HTERT RPE-1 (cell line): ENCODE measurements around the gene CLHC1.

Source experiments
- in situ Hi-C: fragments of 300-500 bp; cut with MboI; formaldehyde crosslinking; loops from 4 replicates; pipeline ENCODE4 v1.14.3; 2020; ENCODE audit warnings: low sequenced_read_pairs

Gene CLHC1

GRCh38 chr2:55169915-55170314, 62.2 kb downstream of the CLHC1 start:
- in situ Hi-C loops: no loop called here

GRCh38 chr2:55169359-55169758, 62.7 kb downstream of the CLHC1 start:
- in situ Hi-C loops: no loop called here

- in situ Hi-C loops: no loop called here
These were observed 63.6 kb downstream of the CLHC1 start for GRCh38 chr2:55168221-55169154.

DNA sequence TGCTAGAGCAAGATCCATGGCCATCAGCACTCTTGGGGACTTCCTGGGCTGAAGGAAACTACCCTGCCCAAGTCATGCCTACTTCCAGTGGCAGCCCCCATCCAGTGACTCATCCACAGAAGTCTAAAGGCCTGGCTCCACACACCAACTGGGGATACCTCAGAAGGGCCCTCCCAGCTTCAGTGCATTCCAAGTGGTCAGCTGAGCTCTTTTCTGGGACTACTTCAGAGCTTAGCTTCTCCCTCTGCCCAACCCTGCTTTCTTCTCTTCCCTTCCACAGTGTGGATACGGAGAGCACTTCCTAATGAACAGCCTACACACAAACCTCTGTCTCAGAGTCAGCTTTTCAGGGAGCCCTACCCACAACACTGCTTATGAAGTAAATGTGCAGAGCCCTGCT, 66.5 kb downstream of the CLHC1 start:
- in situ Hi-C loops: no loop called here

- in situ Hi-C loops: no loop called here
These were observed 67.3 kb downstream of the CLHC1 start for GRCh38 chr2:55164534-55165480.

GRCh38 chr2:55163941-55164390, 68.1 kb downstream of the CLHC1 start:
- in situ Hi-C loops: no loop called here

- in situ Hi-C loops: no loop called here
These were observed 68.8 kb downstream of the CLHC1 start for GRCh38 chr2:55163274-55163721.

- in situ Hi-C loops: no loop called here
These were observed 69.6 kb downstream of the CLHC1 start for GRCh38 chr2:55162284-55163006.

DNA sequence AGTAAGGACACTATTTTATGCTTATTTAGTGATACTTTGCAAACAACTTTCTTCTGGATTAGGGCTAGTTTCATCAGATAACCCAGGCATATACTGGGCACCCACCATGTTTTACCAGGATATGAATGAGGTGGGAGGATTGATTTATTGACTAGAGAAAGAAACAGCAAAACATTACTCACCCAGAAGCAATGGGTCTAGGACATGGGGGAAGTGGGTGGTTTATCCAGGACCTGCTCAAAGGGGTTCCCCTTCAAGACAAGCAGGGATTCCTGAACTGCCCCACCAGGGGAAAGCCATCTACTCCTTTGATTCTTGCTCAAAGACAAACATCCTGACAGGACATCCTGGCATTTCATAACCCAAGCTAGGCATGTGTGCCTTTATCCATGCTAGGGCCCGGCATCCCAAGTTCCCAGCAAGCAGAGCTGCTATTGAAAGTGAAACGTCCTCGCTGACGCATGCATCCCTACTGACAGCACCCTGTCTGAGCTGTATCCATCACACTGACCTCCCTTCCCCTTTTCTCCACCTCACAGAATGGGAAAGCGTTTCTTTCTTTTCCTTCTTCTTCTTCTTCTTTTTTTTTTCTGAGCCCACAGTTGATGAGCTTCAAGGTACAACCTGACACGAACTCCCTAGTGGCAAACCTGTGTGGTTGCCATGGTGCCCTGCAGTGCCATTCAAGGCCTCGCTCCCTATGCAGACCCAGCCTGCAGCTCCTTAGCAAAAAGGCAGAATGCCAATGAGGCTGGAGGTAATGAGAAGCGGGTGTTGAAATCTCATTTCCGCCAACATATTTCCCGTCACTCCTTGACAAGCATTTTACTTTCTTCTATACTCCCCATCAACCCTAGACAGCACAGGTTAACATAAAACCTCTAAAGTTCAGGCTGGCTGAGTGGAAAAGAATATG, 70.5 kb downstream of the CLHC1 start:
- in situ Hi-C loops: no loop called here

DNA sequence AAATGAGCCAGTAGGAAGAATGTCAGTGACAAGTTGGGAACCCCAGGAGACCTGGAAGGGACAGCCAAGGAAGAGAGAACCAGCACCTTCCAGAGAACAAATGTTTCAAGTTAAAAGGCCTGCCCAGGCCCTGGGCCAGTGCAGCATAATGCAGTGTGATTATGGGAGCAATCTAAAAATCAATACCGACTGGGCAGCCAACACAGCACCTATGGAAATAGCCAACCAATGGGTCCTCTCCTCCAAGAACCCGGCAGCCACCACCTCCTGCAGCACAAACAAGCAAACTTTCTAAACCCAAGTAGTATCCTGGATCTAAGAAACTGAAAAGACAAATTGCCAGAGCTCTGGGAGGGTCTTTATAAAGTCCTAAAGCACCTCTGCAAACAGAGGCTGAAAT, 71.7 kb downstream of the CLHC1 start:
- in situ Hi-C loops: no loop called here

- in situ Hi-C loops: no loop called here
These were observed 72.3 kb downstream of the CLHC1 start for GRCh38 chr2:55159752-55160151.

GRCh38 chr2:55159037-55159651, 72.9 kb downstream of the CLHC1 start:
- in situ Hi-C loops: no loop called here

GRCh38 chr2:55158111-55158814, 73.8 kb downstream of the CLHC1 start:
- in situ Hi-C loops: no loop called here

GRCh38 chr2:55157474-55157884, 74.6 kb downstream of the CLHC1 start:
- in situ Hi-C loops: no loop called here

GRCh38 chr2:55156984-55157383, 75.1 kb downstream of the CLHC1 start:
- in situ Hi-C loops: no loop called here

GRCh38 chr2:55156326-55156725, 75.8 kb downstream of the CLHC1 start:
- in situ Hi-C loops: no loop called here

- in situ Hi-C loops: no loop called here
These were observed 76.3 kb downstream of the CLHC1 start for GRCh38 chr2:55155764-55156281.

- in situ Hi-C loops: no loop called here
These were observed 76.9 kb downstream of the CLHC1 start for GRCh38 chr2:55155206-55155605.
